C4-2B (cell line): Measurements from ENCODE around the gene EDDM13.

ENCODE experiments used
- ZFX ChIP-seq: fragments of 450-650 bp; IDR thresholded peaks from 2 replicates; pipeline ENCODE4 v1.6.1; 2017
- TF ChIP-seq, protein P1 (sequence below): fragments of 450-650 bp; conservative IDR thresholded peaks from 2 replicates; pipeline ENCODE4 v1.5.1; 2017; ENCODE audit warnings: mild to moderate bottlenecking

DNA sequence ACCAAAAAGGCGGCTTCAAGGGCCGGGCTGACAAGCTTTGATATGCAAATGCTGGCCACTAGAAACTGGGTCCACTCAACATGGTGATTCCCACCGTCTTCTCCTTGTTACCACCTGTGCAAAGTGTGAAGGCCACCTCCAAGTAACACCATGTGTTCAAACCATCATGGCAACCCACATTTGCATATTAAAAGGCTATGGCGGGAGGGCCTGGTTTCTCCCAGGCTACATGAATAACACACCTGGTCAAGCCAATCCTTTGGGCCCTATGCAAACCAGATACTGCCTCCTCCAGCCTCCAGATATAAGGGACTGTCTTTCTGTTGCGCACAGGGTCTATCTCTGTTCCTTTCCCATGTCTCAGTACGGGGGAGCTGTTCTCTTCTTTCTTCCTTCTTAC lies 78.7 kb downstream of the EDDM13 start:
- TF ChIP-seq, protein P1, sequence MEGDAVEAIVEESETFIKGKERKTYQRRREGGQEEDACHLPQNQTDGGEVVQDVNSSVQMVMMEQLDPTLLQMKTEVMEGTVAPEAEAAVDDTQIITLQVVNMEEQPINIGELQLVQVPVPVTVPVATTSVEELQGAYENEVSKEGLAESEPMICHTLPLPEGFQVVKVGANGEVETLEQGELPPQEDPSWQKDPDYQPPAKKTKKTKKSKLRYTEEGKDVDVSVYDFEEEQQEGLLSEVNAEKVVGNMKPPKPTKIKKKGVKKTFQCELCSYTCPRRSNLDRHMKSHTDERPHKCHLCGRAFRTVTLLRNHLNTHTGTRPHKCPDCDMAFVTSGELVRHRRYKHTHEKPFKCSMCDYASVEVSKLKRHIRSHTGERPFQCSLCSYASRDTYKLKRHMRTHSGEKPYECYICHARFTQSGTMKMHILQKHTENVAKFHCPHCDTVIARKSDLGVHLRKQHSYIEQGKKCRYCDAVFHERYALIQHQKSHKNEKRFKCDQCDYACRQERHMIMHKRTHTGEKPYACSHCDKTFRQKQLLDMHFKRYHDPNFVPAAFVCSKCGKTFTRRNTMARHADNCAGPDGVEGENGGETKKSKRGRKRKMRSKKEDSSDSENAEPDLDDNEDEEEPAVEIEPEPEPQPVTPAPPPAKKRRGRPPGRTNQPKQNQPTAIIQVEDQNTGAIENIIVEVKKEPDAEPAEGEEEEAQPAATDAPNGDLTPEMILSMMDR = no peak
- TF ChIP-seq ZFX = no peak
